Measurements from ENCODE around the gene SCN4B.
"Not testable (repeated sequence)": the region's sequence is repeated elsewhere in the genome, so short reads cannot be mapped to it uniquely, and the experiment has no call there.

DNA sequence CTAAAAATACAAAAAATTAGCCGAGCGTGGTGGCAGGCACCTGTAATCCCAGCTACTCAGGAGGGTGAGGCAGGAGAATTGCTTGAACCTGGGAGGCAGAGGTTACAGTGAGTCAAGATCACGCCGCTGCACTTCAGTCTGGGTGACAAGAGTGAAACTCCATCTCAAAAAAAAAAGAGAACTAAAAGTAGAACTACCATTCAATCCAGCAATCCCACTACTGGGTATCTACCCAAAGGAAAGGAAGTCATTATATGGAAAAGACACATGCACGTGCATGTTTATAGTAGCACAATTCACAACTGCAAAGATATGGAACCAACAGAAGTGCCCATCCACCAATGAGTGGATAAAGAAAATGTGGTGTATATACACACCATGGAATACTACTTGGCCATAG, 31.1 kb upstream of the SCN4B start:
- not testable (repeated sequence) for TF ChIP-seq CTCF (IDR thresholded peaks at IDR 0.05); POLR2A (IDR thresholded peaks at IDR 0.05; ENCODE audit: low read depth)

All from esophagus muscularis mucosa (tissue), 3 donors.